ENCODE data around the gene PLEKHM3.
"Not testable (repeated sequence)": the region's sequence is repeated elsewhere in the genome, so short reads cannot be mapped to it uniquely, and the experiment has no call there.

PLEKHM3 gene

GRCh38 chr2:208034503-208035140, 9.3 kb upstream of the PLEKHM3 start:
- no peak for DNase-seq

- no peak for DNase-seq
These were observed 8.6 kb upstream of the PLEKHM3 start for GRCh38 chr2:208033701-208034502.

- DNase-seq: no peak
These were observed 6.3 kb upstream of the PLEKHM3 start for GRCh38 chr2:208031608-208032019.

GRCh38 chr2:208025814-208026184, 472 bp upstream of the PLEKHM3 start:
- DNase-seq: no peak

GRCh38 chr2:208024091-208024490, 1.2 kb downstream of the PLEKHM3 start:
- DNase-seq: no peak

- no peak for DNase-seq
These were observed 5.1 kb downstream of the PLEKHM3 start for GRCh38 chr2:208020253-208020652.

GRCh38 chr2:208018124-208018712, 7.1 kb downstream of the PLEKHM3 start:
- DNase-seq: not testable (repeated sequence)

GRCh38 chr2:208017721-208018120, 7.6 kb downstream of the PLEKHM3 start:
- no peak for DNase-seq

- DNase-seq: no peak
These were observed 9.9 kb downstream of the PLEKHM3 start for GRCh38 chr2:208015475-208015874.

GRCh38 chr2:208013285-208014178, 11.8 kb downstream of the PLEKHM3 start:
- DNase-seq: no peak

GRCh38 chr2:208012449-208012848, 12.9 kb downstream of the PLEKHM3 start:
- DNase-seq: no peak

GRCh38 chr2:208010506-208010905, 14.8 kb downstream of the PLEKHM3 start:
- DNase-seq: no peak

GRCh38 chr2:208006833-208007232, 18.5 kb downstream of the PLEKHM3 start:
- DNase-seq: no peak

GRCh38 chr2:208006337-208006736, 19.0 kb downstream of the PLEKHM3 start:
- DNase-seq: no peak

- no peak for DNase-seq
These were observed 23.4 kb downstream of the PLEKHM3 start for GRCh38 chr2:208001924-208002323.

GRCh38 chr2:208000701-208001395, 24.5 kb downstream of the PLEKHM3 start:
- DNase-seq: no peak

- DNase-seq: no peak
These were observed 28.5 kb downstream of the PLEKHM3 start for GRCh38 chr2:207996848-207997247.

GRCh38 chr2:207995887-207996286, 29.4 kb downstream of the PLEKHM3 start:
- DNase-seq: no peak

- DNase-seq: no peak
These were observed 32.1 kb downstream of the PLEKHM3 start for GRCh38 chr2:207993151-207993763.

- DNase-seq: no peak
These were observed 33.4 kb downstream of the PLEKHM3 start for GRCh38 chr2:207991944-207992343.

- no peak for DNase-seq
These were observed 34.5 kb downstream of the PLEKHM3 start for GRCh38 chr2:207990784-207991183.

- no peak for DNase-seq
These were observed 36.4 kb downstream of the PLEKHM3 start for GRCh38 chr2:207988975-207989374.
